GM15510 (cell line): ENCODE results near the gene TBX15.

ENCODE experiments used
- POLR2A ChIP-seq: IDR thresholded peaks from 3 replicates; pipeline ENCODE4 v1.6.1; 2011; ENCODE audit warnings: borderline replicate concordance; ENCODE audit not compliant: insufficient read length; ENCODE audit errors: extremely low read depth

Gene TBX15

GRCh38 chr1:118960567-118961136, 27.5 kb downstream of the TBX15 start:
- TF ChIP-seq POLR2A, result no peak

GRCh38 chr1:118960026-118960561, 28.0 kb downstream of the TBX15 start:
- TF ChIP-seq POLR2A, result no peak

- TF ChIP-seq POLR2A, result no peak
Measured at GRCh38 chr1:118958937-118959631, 29.1 kb downstream of the TBX15 start.

GRCh38 chr1:118958140-118958539, 30.0 kb downstream of the TBX15 start:
- TF ChIP-seq POLR2A, result no peak

GRCh38 chr1:118954301-118954905, 33.7 kb downstream of the TBX15 start:
- no peak for TF ChIP-seq POLR2A

GRCh38 chr1:118951270-118951936, 36.7 kb downstream of the TBX15 start:
- no peak for TF ChIP-seq POLR2A

GRCh38 chr1:118949315-118949714, 38.8 kb downstream of the TBX15 start:
- no peak for TF ChIP-seq POLR2A

GRCh38 chr1:118948846-118949245, 39.3 kb downstream of the TBX15 start:
- no peak for TF ChIP-seq POLR2A

GRCh38 chr1:118948351-118948750, 39.8 kb downstream of the TBX15 start:
- no peak for TF ChIP-seq POLR2A

GRCh38 chr1:118947790-118948189, 40.4 kb downstream of the TBX15 start:
- no peak for TF ChIP-seq POLR2A

GRCh38 chr1:118947003-118947765, 41.0 kb downstream of the TBX15 start:
- no peak for TF ChIP-seq POLR2A

- TF ChIP-seq POLR2A, result no peak
Measured at GRCh38 chr1:118945489-118945888, 42.7 kb downstream of the TBX15 start.

- TF ChIP-seq POLR2A, result no peak
Measured at GRCh38 chr1:118944546-118944945, 43.6 kb downstream of the TBX15 start.

- TF ChIP-seq POLR2A, result no peak
Measured at GRCh38 chr1:118944133-118944532, 44.0 kb downstream of the TBX15 start.
